ENCODE results near the gene FSTL3.
"Not testable (repeated sequence)": the region's sequence is repeated elsewhere in the genome, so short reads cannot be mapped to it uniquely, and the experiment has no call there.

DNA sequence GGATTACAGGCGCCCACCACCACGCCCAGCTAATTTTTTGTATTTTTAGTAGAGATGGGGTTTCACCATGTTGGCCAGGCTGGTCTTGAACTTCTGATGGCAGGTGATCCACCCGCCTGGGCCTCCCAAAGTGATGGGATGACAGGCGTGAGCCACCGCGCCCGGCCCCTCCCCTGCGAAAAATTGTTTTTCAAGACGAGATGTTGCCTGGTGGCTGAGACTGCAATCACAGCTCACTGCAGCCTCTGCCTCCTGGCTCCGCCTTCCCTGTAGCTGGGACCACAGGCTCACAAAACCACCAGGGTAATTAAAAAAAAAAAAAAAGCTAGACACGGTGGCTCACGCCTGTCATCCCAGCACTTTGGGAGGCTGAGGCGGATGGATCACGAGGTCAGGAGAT lies 23.7 kb downstream of the FSTL3 start:
- not testable (repeated sequence) for TF ChIP-seq POLR2A (IDR thresholded peaks at IDR 0.05; ENCODE audit: low read depth); POLR2AphosphoS5 (IDR thresholded peaks at IDR 0.05)

Data from esophagus muscularis mucosa (tissue), 2 donors.